ENCODE data around the gene SURF1. TPM values are rescaled to one million over a fixed set of nuclear protein-coding genes. Genes with fewer than 3 reads are reported as not detected.
"Not testable (repeated sequence)": the region's sequence is repeated elsewhere in the genome, so short reads cannot be mapped to it uniquely, and the experiment has no call there.

SURF1 gene
- total and polyA plus RNA-seq, 12 donors, result 50.9 to 111 (median 72.8) TPM

DNA sequence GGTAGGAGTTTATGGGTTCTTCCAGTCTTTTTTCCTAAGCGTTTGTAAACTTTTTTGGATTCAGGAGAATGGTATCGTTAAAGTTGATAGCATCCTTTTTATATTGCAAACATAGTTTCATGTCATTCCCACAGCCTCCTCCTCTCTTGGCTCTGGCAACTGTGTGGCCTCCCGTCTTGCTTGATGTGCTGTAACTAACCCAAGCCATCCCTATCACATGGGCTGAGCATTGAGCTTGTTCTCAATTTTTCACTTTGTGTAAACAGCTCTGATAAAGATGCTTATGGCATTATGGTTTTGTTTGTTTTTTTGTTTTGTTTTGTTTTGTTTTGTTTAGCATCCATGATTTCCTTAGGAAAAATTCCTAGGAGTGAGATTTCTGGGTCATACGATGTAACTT, 24.4 kb upstream of the SURF1 start:
- Histone ChIP-seq H3K4me1 (replicated peaks in 1 of 2) (peaks cover 5% of the 10 kb centered on the region in 2 donors), H3K27ac (no peak overlapping the region), H3K27me3 (no peaks in the 10 kb centered on the region), H3K36me3 (replicated peaks in 1 of 2) (no peaks in the 10 kb centered on the region), H3K4me3 (no peak overlapping the region), H3K9me3 (replicated peaks in 1 of 3) (no peaks in the 10 kb centered on the region)
- WGBS, 4 donors, result 87 to 91% (median 89%) methylated on average over 4 of the region's 4 CpGs
- intact Hi-C loops (cut with DNase I), result no loop called here
- no peak for DNase-seq
- TF ChIP-seq, protein P1, sequence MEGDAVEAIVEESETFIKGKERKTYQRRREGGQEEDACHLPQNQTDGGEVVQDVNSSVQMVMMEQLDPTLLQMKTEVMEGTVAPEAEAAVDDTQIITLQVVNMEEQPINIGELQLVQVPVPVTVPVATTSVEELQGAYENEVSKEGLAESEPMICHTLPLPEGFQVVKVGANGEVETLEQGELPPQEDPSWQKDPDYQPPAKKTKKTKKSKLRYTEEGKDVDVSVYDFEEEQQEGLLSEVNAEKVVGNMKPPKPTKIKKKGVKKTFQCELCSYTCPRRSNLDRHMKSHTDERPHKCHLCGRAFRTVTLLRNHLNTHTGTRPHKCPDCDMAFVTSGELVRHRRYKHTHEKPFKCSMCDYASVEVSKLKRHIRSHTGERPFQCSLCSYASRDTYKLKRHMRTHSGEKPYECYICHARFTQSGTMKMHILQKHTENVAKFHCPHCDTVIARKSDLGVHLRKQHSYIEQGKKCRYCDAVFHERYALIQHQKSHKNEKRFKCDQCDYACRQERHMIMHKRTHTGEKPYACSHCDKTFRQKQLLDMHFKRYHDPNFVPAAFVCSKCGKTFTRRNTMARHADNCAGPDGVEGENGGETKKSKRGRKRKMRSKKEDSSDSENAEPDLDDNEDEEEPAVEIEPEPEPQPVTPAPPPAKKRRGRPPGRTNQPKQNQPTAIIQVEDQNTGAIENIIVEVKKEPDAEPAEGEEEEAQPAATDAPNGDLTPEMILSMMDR (IDR thresholded peaks at IDR 0.05), result no peak
- TF ChIP-seq POLR2A (IDR thresholded peaks at IDR 0.05), result no peak

DNA sequence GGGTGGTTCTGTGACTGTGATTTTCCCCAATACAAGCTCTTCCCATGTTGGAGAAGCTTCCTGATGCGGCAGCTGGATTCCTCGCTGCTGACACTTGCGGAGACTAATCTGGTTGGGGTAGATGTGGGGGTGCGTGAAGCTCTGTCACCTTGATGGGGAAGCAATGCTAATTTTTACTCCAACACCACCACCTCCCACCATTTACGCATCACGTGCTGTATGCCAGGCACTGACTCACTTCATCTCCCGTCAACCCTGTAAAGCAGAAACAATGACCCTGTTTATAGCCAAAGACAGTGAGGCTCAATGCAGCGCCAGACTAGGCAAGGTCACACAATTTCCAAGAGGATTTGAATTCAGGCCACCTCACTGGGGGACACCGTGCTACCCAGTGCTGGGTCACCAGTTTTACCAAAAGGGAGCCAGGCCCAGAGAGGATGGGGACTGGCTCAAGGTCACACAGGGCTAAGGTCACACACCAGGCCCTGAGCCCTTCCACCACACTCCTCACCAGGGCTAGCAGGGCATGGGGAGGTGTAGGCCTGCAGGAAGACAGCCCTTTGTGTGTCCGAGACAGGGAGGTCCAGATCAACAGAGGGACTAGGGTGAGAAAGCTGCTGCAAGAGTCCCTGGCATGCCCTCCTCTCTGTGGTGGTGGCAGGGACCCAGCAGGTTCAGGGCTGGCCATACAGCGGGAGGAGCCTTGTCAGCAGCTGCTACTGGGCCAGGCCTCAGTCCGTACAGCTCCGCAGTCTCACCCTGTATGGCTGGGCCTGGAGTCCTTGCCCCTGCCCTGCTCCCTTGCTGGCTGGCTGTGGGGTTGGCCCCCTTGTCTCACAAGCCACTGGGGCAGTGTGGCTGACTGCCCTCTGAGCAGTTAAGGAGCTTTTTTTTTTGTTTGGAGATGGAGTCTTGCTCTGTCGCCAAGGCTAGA, 23.1 kb upstream of the SURF1 start:
- 75 to 86% (median 77%) methylated on average over 10 to 14 of the region's 14 CpGs for WGBS, 4 donors
- Histone ChIP-seq H3K36me3 (replicated peaks in 1 of 2) (no peaks in the 10 kb centered on the region), H3K27ac (peak overlapping the region in 2 of 5 donors; percentile 41 to 71)

DNA sequence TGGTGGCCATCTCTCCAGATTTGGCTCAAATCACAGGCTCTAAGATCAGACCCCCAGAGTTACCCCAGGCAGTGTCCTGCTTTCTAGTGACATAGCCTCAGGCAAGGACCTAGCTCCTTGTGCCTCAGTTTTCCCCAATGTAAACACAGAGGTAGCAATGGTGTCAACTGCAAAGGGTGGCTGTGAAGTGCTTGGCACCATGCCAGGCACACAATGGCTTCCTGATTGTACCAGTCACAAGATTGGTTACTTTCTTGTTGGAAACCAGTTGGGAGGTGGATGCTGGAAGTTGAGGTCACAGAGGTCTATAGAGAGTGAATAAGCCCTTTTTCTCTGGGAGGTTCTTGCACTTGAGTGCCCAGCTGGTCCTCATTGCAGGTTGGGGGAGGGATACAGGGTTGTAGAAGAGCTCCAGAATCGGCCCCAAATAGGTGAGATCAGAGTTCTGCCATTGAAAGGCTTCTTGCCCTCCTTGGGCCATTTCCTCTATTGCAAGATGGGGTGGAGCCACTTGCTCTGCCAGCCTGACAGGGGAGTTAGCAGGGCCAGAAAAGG, 22.2 kb upstream of the SURF1 start:
- peaks cover 0 to 1% of the 10 kb centered on the region in 2 donors for H3K36me3 ChIP-seq (replicated peaks in 1 of 2)
- 80 to 100% (median 87%) methylated on average over 1 of the region's 1 CpG for WGBS, 4 donors
- no peaks in the 10 kb centered on the region for H3K27me3 ChIP-seq
- no peak overlapping the region for H3K4me3 ChIP-seq
- no peak for TF ChIP-seq POLR2A (IDR thresholded peaks at IDR 0.05)
- TF ChIP-seq, protein P1 (IDR thresholded peaks at IDR 0.05), result no peak
- no peaks in the 10 kb centered on the region for H3K9me3 ChIP-seq (replicated peaks in 1 of 3)
- H3K27ac ChIP-seq, result peak overlapping the region in 2 of 5 donors; percentile 41 to 71
- H3K4me1 ChIP-seq (replicated peaks in 1 of 2), result peaks cover 12 to 18% of the 10 kb centered on the region in 2 donors
- DNase-seq, result peak in 1 of 7 donors; percentile 52
- intact Hi-C loops (cut with DNase I), result no loop called here

More for the DNA sequence above, 23.1 kb upstream of the SURF1 start:
- Histone ChIP-seq H3K27me3 (no peaks in the 10 kb centered on the region), H3K4me3 (no peak overlapping the region), H3K9me3 (replicated peaks in 1 of 3) (no peaks in the 10 kb centered on the region), H3K4me1 (replicated peaks in 1 of 2) (peaks cover 7 to 8% of the 10 kb centered on the region in 2 donors)
- DNase-seq, result peak in 4 of 7 donors; percentile 32 to 50 (median 35)
- TF ChIP-seq, protein P1 (IDR thresholded peaks at IDR 0.05), result no peak
- TF ChIP-seq POLR2A (IDR thresholded peaks at IDR 0.05), result no peak
- intact Hi-C loops (cut with DNase I), result no loop called here

DNA sequence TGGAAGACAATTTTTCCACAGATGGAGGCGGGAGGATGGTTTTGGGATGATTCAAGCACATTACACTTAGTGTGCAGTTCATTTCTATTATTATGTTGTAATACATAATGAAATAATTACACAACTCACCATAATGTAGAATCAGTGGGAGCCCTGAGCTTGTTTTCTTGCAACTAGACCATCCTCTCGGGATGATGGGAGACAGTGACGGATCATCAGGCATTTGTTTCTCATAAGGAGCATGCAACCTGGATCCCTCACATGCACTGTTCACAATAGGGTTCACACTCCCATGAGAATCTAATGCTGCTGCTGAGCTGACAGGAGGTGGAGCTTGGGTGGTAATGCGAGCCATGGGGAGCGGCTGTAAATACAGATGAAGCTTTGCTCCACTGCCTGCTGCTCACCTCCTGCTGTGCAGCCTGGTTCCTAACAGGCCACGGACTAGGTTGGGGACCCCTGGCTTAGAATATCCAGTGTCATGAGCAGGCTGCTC, 21.5 kb upstream of the SURF1 start:
- Histone ChIP-seq H3K4me3 (no peak overlapping the region), H3K4me1 (replicated peaks in 1 of 2) (peaks cover 12 to 21% of the 10 kb centered on the region in 2 donors), H3K36me3 (replicated peaks in 1 of 2) (peaks cover 0 to 8% of the 10 kb centered on the region in 2 donors), H3K27ac (no peak overlapping the region), H3K9me3 (replicated peaks in 1 of 3) (no peaks in the 10 kb centered on the region), H3K27me3 (no peaks in the 10 kb centered on the region)
- WGBS, 4 donors, result 81 to 95% (median 83%) methylated on average over 4 to 6 of the region's 6 CpGs
- intact Hi-C loops (cut with DNase I), result no loop called here
- TF ChIP-seq, protein P1 (IDR thresholded peaks at IDR 0.05), result no peak
- no peak for TF ChIP-seq POLR2A (IDR thresholded peaks at IDR 0.05)
- DNase-seq, result no peak

DNA sequence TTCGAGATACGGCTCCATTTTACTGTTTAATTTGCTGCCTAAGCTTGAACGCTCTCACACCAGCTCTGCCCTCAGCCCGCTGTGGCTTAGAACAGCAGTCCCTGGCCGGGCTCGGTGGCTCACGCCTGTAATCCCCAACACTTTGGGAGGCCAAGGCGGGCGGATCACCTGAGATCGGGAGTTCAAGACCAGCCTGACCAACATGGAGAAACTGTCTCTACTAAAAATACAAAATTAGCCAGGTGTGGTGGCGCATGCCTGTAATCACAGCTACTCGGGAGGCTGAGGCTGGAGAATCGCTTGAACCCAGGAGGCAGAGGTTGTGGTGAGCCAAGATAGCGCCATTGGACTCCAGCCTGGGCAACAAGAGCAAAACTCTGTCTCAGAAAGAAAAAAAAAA, 21.0 kb upstream of the SURF1 start:
- H3K27ac ChIP-seq; DNase-seq; intact Hi-C loops (cut with DNase I); H3K9me3 ChIP-seq (replicated peaks in 1 of 3); H3K4me3 ChIP-seq; H3K27me3 ChIP-seq: not testable (repeated sequence)
- H3K4me1 ChIP-seq (replicated peaks in 1 of 2), result peaks cover 12 to 26% of the 10 kb centered on the region in 2 donors
- H3K36me3 ChIP-seq (replicated peaks in 1 of 2), result peaks cover 0 to 13% of the 10 kb centered on the region in 2 donors
- 90 to 92% (median 92%) methylated on average over 14 of the region's 14 CpGs for WGBS, 4 donors
